HL-60/S4 treated with phorbol 12-myristate 13-acetate at 8.2 ng/mL for 4 days and 3 days (cell line): ENCODE results near the gene SMYD4.
"Not testable (repeated sequence)": the region's sequence is repeated elsewhere in the genome, so short reads cannot be mapped to it uniquely, and the experiment has no call there.

ENCODE experiments used
- in situ Hi-C: fragments of 300-500 bp; cut with MboI; formaldehyde crosslinking; loops from 2 replicates; pipeline ENCODE4 v1.15.0; 2022; ENCODE audit warnings: low sequenced_read_pairs

The SMYD4 gene

DNA sequence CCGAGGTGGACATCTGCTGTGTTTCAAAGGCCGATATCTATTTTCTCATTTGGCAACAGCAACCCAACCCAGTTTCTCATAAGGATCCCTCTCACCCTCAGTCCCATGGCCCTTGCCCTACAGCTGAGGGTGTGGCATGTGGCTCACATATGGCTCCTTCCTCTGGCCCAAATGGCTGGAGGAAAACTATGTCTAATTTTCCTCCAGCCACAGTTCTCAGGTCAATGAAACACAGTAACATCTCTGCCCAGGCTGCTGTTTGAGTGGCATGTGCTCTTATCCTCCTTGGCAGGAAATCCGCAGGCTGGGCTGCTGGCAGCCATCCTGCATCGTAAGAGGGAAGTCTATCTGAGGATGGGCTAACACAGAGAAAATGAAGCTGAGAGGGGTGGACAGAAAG is 43.8 kb downstream of the SMYD4 start:
- in situ Hi-C loops: no loop called here

GRCh38 chr17:1783834-1784611 is 45.7 kb downstream of the SMYD4 start:
- in situ Hi-C loops: no loop called here

GRCh38 chr17:1783271-1783670 is 46.4 kb downstream of the SMYD4 start:
- in situ Hi-C loops: no loop called here

GRCh38 chr17:1782171-1782567 is 47.5 kb downstream of the SMYD4 start:
- in situ Hi-C loops: no loop called here

- in situ Hi-C loops: no loop called here
These were observed 50.1 kb downstream of the SMYD4 start for GRCh38 chr17:1779571-1780131.

- in situ Hi-C loops: no loop called here
These were observed 52.8 kb downstream of the SMYD4 start for GRCh38 chr17:1776857-1777256.

DNA sequence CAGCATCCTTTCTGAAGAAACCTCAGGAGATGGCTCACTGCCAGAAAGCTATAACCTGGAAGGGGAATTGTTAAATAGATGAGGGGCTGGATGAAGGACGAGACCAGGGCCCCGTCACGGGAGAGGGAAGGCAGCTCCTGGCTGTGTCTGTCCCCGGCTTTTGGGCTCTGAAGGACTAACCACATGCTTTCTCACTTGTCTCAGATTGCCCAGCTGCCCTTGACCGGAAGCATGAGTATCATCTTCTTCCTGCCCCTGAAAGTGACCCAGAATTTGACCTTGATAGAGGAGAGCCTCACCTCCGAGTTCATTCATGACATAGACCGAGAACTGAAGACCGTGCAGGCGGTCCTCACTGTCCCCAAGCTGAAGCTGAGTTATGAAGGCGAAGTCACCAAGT is 53.4 kb downstream of the SMYD4 start:
- in situ Hi-C loops: no loop called here

DNA sequence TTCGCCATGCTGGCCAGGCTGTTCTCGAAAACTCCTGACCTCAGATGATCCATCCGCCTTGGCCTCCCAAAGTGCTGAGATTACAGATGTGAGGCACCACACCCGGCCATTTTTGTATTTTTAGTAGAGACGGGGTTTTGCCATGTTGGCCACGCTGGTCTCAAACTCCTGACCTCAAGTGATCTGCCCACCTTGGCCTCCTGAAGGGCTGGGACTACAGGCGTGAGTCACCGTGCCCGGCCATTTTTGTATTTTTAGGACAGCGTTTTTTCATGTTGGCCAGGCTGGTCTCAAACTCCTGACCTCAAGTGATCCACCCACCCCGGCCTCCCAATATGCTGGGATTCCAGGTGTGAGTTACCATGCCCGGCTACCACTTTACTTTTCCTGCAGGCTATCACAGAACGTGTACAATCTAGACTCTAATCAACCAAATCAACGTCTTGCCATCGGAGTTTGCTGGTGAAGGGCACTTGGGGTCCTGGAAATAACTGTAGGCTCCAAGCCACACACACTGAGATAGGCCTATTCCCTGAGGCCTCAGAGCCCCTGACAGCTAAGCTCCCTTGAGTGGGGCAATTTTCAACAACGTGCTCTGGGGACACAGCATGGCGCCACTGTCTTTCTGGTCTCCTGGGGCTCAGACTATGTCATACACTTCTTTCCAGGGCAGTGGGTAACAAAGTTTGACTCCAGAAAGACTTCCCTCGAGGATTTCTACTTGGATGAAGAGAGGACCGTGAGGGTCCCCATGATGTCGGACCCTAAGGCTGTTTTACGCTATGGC is 55.1 kb downstream of the SMYD4 start:
- in situ Hi-C loops: no loop called here

DNA sequence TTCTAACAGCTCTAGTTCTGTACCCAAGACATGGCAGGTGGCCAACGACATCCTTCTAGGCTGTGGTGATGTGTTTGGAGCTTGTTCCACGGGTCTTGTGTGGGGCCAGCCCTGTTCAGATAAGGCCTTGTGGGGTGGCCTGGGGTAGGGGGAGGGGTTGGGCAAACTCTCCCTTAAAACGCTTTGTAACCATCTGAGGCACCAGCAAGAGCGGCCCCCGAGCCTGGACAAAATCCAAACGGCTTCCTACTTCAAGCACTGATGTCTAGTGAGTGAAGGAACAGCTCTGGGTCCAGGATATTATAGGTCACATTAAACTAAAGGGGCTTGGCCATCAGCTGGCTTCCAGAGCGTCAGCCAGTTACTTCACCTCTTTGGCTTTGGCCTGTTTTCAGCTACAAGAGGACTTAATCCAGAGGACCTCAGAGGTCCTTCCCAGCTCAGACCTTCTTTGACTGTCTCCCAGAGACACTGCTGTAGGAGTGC is 56.0 kb downstream of the SMYD4 start:
- in situ Hi-C loops: no loop called here

GRCh38 chr17:1773000-1773695 is 56.6 kb downstream of the SMYD4 start:
- in situ Hi-C loops: not testable (repeated sequence)

- in situ Hi-C loops: no loop called here
These were observed 59.8 kb downstream of the SMYD4 start for GRCh38 chr17:1769822-1770477.

DNA sequence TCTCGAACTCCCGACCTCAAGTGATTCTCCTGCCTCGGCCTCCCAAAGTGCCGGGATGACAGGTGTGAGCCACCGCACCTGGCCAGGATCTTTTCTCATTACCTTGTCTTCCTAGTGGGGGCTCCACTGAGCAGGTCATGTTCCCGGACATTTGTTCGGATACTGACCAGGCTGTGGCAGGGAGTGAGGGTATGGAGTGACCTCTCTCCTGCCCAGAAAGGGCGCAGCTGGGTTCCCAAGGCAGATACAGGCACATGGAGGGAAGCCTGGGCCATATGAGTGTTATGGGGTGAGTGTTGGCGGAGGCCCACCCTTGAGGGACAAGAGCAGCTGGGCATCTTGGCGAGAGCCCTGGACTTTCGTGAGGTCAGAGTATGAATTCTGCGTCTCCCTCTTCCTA is 62.3 kb downstream of the SMYD4 start:
- in situ Hi-C loops: no loop called here

- in situ Hi-C loops: no loop called here
These were observed 63.1 kb downstream of the SMYD4 start for GRCh38 chr17:1766382-1767135.

DNA sequence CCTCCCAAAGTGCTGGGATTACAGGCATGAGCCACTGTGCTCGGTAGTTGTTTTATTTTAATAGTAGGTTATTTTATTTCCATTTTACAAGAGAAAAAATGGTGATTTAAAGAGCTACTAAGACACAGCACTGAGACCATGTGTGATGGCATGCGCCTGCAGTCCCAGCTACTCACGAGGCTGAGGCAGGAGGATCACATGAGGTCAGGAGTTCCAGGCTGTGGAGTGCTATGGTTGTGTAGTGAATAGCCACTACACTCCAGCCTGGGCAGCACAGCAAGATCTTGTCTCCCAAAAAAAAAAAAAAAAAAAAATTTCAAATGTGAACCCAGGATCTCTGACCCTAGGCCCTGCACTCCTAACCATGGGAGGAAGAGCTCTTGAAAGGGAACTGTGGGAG is 64.1 kb downstream of the SMYD4 start:
- in situ Hi-C loops: no loop called here

DNA sequence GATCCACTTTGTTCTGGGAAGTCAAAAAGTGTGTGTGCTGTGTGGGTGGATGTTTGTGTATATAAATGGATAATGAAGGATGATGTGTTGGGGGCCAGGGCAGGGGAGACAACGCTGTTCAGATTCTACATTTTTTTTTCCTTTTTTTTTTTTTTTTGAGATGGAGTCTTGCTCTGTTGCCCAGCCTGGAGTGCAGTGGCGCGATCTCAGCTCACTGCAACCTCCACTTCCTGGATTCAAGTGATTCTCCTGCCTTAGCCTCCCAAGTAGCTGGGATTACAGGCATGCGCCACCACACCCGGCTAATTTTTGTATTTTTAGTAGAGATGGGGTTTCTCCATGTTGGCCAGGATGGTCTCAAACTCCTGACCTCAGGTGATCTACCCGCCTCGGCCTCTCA is 65.0 kb downstream of the SMYD4 start:
- in situ Hi-C loops: not testable (repeated sequence)

DNA sequence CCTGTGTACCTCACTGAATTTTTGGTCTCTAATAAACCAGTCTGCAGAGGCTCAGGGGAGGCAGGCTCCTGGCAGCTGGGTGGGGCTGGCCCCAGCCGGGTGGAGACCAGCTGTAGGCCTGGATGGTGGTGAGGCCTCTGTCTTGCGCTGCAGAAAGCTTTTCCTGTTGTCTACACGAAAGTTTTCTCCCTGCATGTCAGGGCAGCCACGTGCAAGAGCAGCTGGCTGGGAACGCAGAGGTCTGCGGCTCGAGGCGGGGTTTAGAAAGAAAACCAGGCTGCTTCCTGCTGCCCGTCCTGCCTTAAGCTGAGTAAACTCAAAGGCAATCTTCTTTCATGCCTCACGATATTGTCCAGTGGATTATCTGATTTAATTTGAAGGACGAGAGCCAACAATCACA is 65.4 kb downstream of the SMYD4 start:
- in situ Hi-C loops: no loop called here

- in situ Hi-C loops: no loop called here
These were observed 66.5 kb downstream of the SMYD4 start for GRCh38 chr17:1762901-1763898.

- in situ Hi-C loops: no loop called here
These were observed 67.3 kb downstream of the SMYD4 start for GRCh38 chr17:1762233-1762900.
